HepG2 (cell line): ENCODE results near the gene FIZ1. TPM values are rescaled to one million over a fixed set of nuclear protein-coding genes. Genes with fewer than 3 reads are reported as not detected.

ENCODE experiments used
- ATF3 ChIP-seq: sonication (generic); formaldehyde crosslinking; IDR thresholded peaks from 2 replicates; pipeline ENCODE4 v1.4.0; 2020; ENCODE audit warnings: missing genetic modification reagents
- CBX5 ChIP-seq: sonication (generic); formaldehyde crosslinking; IDR thresholded peaks from 2 replicates; pipeline ENCODE4 v1.4.0; 2020; ENCODE audit warnings: missing genetic modification reagents, borderline replicate concordance
- CREB3 ChIP-seq: sonication (generic); formaldehyde crosslinking; IDR thresholded peaks from 2 replicates; pipeline ENCODE4 v1.5.0; 2020; ENCODE audit warnings: missing genetic modification reagents
- E2F1 ChIP-seq: sonication (generic); formaldehyde crosslinking; IDR thresholded peaks from 2 replicates; pipeline ENCODE4 v1.5.0; 2020; ENCODE audit warnings: missing genetic modification reagents
- FOXA3 ChIP-seq: IDR thresholded peaks from 2 replicates; pipeline ENCODE4 v1.6.1; 2016; ENCODE audit warnings: missing genetic modification reagents, missing compliant biosample characterization
- HCFC1 ChIP-seq: fragments of 150-350 bp; IDR thresholded peaks from 2 replicates; pipeline ENCODE4 v1.6.1; 2014; ENCODE audit warnings: low read depth, low read length
- HES4 ChIP-seq: sonication (generic); formaldehyde crosslinking; IDR thresholded peaks from 2 replicates; pipeline ENCODE4 v1.9.0; 2021; ENCODE audit warnings: mild to moderate bottlenecking, missing genetic modification reagents, borderline replicate concordance
- HNRNPH1 ChIP-seq: fragments of 200-400 bp; formaldehyde crosslinking; optimal IDR thresholded peaks from 2 replicates; pipeline ENCODE3; 2017; ENCODE audit warnings: mild to moderate bottlenecking, low read depth, low read length
- MIXL1 ChIP-seq: IDR thresholded peaks from 2 replicates; pipeline ENCODE4 v1.6.1; 2016
- MNT ChIP-seq: fragments of 450-650 bp; IDR thresholded peaks from 2 replicates; pipeline ENCODE4 v1.6.1; 2016
- MXD1 ChIP-seq: sonication (generic); formaldehyde crosslinking; IDR thresholded peaks from 2 replicates; pipeline ENCODE4 v1.4.0; 2020; ENCODE audit warnings: mild to moderate bottlenecking, missing genetic modification reagents
- NFYB ChIP-seq: sonication (generic); formaldehyde crosslinking; IDR thresholded peaks from 2 replicates; pipeline ENCODE4 v1.4.0; 2020; ENCODE audit warnings: missing genetic modification reagents
- NONO ChIP-seq, 2 experiments: fragments of 450-650 bp in 1 of 2; sonication (generic) in 1 of 2; formaldehyde crosslinking in 1 of 2; IDR thresholded peaks in 1 of 2; conservative IDR thresholded peaks in 1 of 2; 2 replicates each; pipeline versions ENCODE4 v1.6.1 to v1.8.0; 2017 to 2022; ENCODE audit warnings: mild to moderate bottlenecking in 1 of 2, missing genetic modification reagents in 1 of 2, moderate library complexity in 1 of 2
- POLR2G ChIP-seq: fragments of 200-400 bp; formaldehyde crosslinking; IDR thresholded peaks from 2 replicates; pipeline ENCODE4 v1.6.1; 2018; ENCODE audit warnings: mild to moderate bottlenecking, low read depth, low read length, moderate library complexity
- YY1 ChIP-seq: IDR thresholded peaks from 2 replicates; pipeline ENCODE4 v1.6.1; 2011; ENCODE audit warnings: low read length, low read depth, moderate library complexity, mild to moderate bottlenecking; ENCODE audit not compliant: insufficient read depth, insufficient replicate concordance
- ZNF101 ChIP-seq: sonication (generic); formaldehyde crosslinking; IDR thresholded peaks from 2 replicates; pipeline ENCODE4 v1.4.0; 2020; ENCODE audit warnings: mild to moderate bottlenecking, low read depth, missing genetic modification reagents, borderline replicate concordance
- ZNF441 ChIP-seq: sonication (generic); formaldehyde crosslinking; IDR thresholded peaks from 2 replicates; pipeline ENCODE4 v1.7.0; 2021; ENCODE audit warnings: missing genetic modification reagents, borderline replicate concordance
- ZNF839 ChIP-seq: sonication (generic); formaldehyde crosslinking; IDR thresholded peaks from 2 replicates; pipeline ENCODE4 v1.4.0; 2020; ENCODE audit warnings: missing genetic modification reagents, mild to moderate bottlenecking, borderline replicate concordance
- polyA plus RNA-seq, 8 experiments: library from polyadenylated mRNA; depleted of rRNA in 3 of 8; stranded (reverse) in 7 of 8; unstranded in 1 of 8; fragments of >200 nt; fragmentation: Illumina TruSeq in 4 of 8; extraction: Trizol in 4 of 8; gene quantifications; 2 replicates each; pipeline versions ENCODE4 v1.2.1 to v1.2.3, GENCODE V29; 2011 to 2016; ENCODE audit warnings: low read depth in 4 of 8, missing spikeins in 1 of 8, mixed read lengths in 1 of 8; ENCODE audit not compliant: insufficient read depth in 1 of 8
- total RNA-seq, 5 experiments: library from RNA; depleted of rRNA; stranded (reverse); fragments of >200 nt; fragmentation: Illumina TruSeq; extraction: Trizol; gene quantifications; 2 replicates each; pipeline ENCODE4 v1.2.3, GENCODE V29; 2016; ENCODE audit warnings: low read depth in 1 of 5
- TF ChIP-seq, protein P1 (sequence below): sonication (generic); formaldehyde crosslinking; IDR thresholded peaks from 2 replicates; pipeline ENCODE4 v1.5.0; 2020; ENCODE audit warnings: missing genetic modification reagents, mild to moderate bottlenecking, borderline replicate concordance
- TF ChIP-seq, protein P2 (sequence below): sonication (generic); formaldehyde crosslinking; IDR thresholded peaks from 2 replicates; pipeline ENCODE4 v1.5.1; 2020; ENCODE audit warnings: missing genetic modification reagents, mild to moderate bottlenecking, borderline replicate concordance

Gene FIZ1
- total and polyA plus RNA-seq, 2 of the 13 experiments (the other 11 are each of a cell fraction or from before 2014, with no cell fraction given) = 3.6 to 5.9 TPM

DNA sequence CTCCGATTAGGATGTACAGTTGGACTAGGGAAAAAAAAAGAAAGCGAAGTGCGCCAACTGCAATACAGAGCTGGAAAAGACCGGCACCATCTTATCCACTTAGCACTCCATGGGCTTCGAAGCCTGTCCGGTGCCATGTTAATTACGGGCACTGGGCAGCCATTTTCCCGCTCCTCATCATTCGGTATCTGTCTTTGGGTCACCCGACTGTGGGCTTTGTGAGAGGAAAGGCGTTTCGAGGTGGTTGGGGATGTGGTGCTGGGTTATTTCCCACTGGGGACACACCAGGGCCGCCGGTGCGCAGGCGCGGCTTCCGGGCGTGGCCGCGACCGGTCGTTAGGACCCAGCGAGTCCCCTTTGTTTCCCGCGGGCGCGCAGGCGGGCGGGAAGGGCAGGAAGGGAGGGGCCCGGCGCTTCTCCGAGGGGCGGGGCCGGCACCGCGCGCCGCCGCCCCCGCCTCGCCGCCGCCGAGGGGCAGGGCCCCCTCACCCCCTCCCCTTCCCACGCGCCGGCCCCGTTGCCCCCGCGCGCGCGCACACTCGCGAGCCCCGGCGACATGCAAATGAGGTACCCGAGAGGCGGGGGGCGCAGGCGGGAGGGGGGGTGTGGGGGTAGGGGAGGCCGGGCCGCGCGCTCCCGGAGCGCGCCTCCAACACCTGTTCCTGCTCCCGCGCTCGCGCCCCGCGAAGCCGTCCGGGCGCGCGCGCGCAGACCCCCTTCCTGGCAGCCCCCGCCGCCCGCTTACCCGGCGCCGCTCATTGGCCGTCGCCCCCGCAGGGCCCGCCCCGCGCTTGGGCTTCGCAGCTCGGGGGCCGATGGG, 735 bp upstream of the FIZ1 start, which contains the start of gene ZNF524 (continued):
- TF ChIP-seq E2F1 (CRISPR knock-in tag) = peak; percentile 93
- peak; percentile 67 for TF ChIP-seq NFYB (CRISPR knock-in tag)
- no peak for TF ChIP-seq HNRNPH1
- TF ChIP-seq HES4 = no peak; the same call in 1 of the 2 replicates
- no peak for TF ChIP-seq CBX5
- TF ChIP-seq HCFC1 = peak; percentile 59
- TF ChIP-seq ZNF839 = 0 out of 2 replicates have a peak, but pooled peaks have one; percentile 61
- peak; percentile 19; the same call in 1 of the 2 replicates for TF ChIP-seq POLR2G
- TF ChIP-seq MNT = no peak
- TF ChIP-seq, protein P1, sequence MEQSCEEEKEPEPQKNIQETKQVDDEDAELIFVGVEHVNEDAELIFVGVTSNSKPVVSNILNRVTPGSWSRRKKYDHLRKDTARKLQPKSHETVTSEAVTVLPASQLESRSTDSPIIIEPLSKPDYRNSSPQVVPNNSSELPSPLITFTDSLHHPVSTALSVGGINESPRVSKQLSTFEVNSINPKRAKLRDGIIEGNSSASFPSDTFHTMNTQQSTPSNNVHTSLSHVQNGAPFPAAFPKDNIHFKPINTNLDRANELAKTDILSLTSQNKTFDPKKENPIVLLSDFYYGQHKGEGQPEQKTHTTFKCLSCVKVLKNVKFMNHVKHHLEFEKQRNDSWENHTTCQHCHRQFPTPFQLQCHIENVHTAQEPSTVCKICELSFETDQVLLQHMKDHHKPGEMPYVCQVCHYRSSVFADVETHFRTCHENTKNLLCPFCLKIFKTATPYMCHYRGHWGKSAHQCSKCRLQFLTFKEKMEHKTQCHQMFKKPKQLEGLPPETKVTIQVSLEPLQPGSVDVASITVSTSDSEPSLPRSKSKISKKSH (CRISPR knock-in tag) = no peak
- TF ChIP-seq NONO (IDR thresholded peaks at IDR 0.05) = no peak
- TF ChIP-seq NONO (CRISPR knock-in tag; conservative IDR thresholded peaks at IDR 0.05) = peak; percentile 17
- TF ChIP-seq FOXA3 (CRISPR knock-in tag) = 0 out of 2 replicates have a peak, but pooled peaks have one; percentile 15
- no peak for TF ChIP-seq ZNF101 (CRISPR knock-in tag)
- TF ChIP-seq CREB3 (CRISPR knock-in tag) = no peak
- TF ChIP-seq YY1 = peak; percentile 94
- 0 out of 2 replicates have a peak, but pooled peaks have one; percentile 11 for TF ChIP-seq ZNF441 (CRISPR knock-in tag)
- peak; percentile 47; the same call in 1 of the 2 replicates for TF ChIP-seq MXD1 (CRISPR knock-in tag)
- 0 out of 2 replicates have a peak, but pooled peaks have one; percentile 46 for TF ChIP-seq ATF3 (CRISPR knock-in tag)
- TF ChIP-seq, protein P2, sequence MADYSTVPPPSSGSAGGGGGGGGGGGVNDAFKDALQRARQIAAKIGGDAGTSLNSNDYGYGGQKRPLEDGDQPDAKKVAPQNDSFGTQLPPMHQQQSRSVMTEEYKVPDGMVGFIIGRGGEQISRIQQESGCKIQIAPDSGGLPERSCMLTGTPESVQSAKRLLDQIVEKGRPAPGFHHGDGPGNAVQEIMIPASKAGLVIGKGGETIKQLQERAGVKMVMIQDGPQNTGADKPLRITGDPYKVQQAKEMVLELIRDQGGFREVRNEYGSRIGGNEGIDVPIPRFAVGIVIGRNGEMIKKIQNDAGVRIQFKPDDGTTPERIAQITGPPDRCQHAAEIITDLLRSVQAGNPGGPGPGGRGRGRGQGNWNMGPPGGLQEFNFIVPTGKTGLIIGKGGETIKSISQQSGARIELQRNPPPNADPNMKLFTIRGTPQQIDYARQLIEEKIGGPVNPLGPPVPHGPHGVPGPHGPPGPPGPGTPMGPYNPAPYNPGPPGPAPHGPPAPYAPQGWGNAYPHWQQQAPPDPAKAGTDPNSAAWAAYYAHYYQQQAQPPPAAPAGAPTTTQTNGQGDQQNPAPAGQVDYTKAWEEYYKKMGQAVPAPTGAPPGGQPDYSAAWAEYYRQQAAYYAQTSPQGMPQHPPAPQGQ (CRISPR knock-in tag) = no peak
- TF ChIP-seq MIXL1 (CRISPR knock-in tag) = peak; percentile 69
